Hematopoietic multipotent progenitor cell treated with erythropoietin and hydrocortisone succinate and interleukin-3 and kit ligand, for 6 days (in vitro differentiated cells): ENCODE data around the gene ZNF74.
"Not testable (repeated sequence)": the region's sequence is repeated elsewhere in the genome, so short reads cannot be mapped to it uniquely, and the experiment has no call there.

Source experiments
- DNase-seq: peaks from one replicate; pipeline ENCODE4 v3.0.0-alpha.2; 2015

The ZNF74 gene

DNA sequence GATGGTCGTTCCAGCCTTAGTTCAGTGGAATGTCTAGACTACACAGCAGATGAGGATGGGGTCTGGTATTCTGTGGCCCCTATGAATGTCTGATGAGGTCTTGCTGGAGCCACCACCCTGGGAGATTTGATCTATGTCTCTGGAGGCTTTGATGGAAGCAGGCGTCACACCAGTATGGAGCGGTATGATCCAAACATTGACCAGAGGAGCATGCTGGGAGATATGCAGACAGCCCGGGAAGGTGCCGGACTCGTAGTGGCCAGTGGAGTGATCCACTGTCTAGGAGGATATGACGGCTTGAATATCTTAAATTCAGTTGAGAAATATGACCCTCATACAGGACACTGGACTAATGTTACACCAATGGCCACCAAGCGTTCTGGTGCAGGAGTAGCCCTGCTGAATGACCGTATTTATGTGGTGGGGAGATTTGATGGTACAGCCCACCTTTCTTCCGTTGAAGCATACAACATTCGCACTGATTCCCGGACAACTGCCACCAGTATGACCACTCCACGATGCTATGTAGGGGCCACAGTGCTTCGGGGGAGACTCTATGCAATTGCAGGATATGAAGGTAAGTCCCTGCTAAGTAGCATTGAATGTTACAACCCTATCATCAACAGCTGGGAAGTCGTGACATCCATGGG lies 57.3 kb downstream of the ZNF74 start:
- DNase-seq, result not testable (repeated sequence)

DNA sequence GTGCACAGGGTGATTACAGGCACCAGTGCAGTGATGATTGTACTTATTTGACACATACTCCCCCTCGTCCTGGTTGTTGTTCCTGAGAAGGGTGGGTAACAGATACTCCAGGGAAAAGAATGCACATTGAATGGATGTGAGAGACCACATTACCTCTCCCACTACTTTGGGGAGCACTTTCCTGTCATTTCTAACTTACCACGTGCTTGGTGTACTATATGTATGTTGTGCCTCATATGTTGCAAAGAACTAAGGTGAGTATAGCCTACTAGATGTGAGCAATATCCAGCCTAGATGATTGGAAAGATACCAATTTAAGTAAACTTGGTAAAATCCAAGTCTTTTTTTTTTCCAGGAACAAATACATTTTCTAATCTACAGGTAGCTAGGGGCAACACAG lies 58.0 kb downstream of the ZNF74 start:
- no peak for DNase-seq

GRCh38 chr22:20453222-20453621 lies 59.3 kb downstream of the ZNF74 start:
- no peak for DNase-seq

GRCh38 chr22:20455709-20456063 lies 61.7 kb downstream of the ZNF74 start:
- DNase-seq, result no peak

GRCh38 chr22:20456064-20456721 lies 62.2 kb downstream of the ZNF74 start:
- peak; percentile 90 for DNase-seq

GRCh38 chr22:20456722-20457076 lies 62.7 kb downstream of the ZNF74 start:
- no peak for DNase-seq

DNA sequence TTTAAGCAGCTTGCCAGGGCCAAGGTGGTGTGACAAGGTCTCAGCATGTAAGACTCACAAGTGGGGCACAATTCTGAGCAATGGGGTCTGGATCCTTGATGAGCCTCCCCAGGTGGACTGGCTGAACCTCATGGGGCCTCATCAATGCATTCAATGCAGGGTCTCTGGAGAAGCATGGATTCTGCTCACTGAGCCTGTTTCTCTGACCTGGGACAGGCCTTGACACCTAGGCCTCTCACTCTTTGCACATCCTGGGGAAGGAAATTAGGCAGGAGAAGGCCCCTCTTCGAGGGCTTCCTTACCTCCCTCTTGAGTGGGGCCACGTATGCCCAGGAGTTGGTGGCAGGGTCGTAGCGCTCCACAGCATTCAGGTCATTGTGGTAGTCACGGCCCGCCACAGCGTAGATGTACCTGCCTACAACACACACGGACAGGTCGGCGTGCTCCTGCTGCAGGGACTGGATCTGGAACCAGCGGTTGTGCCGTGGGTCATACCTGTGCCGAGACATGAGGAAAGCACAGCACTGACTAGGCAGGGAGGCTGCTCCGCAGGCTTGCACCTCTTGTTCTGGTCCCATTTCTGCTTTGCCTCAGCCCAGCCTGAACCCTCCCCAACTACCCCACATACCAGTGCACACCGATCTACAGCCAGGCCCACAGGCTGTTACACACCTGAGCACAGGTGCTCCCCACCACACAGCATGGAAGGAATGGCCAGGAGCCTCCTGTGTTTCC lies 63.7 kb downstream of the ZNF74 start:
- DNase-seq, result no peak
